Measurements from ENCODE around the gene RER1. TPM values are rescaled to one million over a fixed set of nuclear protein-coding genes. Genes with fewer than 3 reads are reported as not detected.

Gene RER1
- total RNA-seq, 4 donors from 2014 or later, result 54.4 to 78.6 (median 69.8) TPM

- Histone ChIP-seq H3K27me3 (peaks cover 97% of the 10 kb centered on the region), H3K9me3 (no peaks in the 10 kb centered on the region), H3K27ac (no peak overlapping the region), H3K4me1 (peaks cover 0 to 9% (median 0%) of the 10 kb centered on the region in 3 donors), H3K36me3 (no peaks in the 10 kb centered on the region), H3K4me3 (no peak overlapping the region)
- no peak for ATAC-seq
- WGBS, 2 donors (ENCODE audit: low coverage in 1 of 2), result 60 to 87% methylated on average over 1 to 3 of the region's 23 CpGs
- no peak for TF ChIP-seq CTCF (IDR thresholded peaks at IDR 0.05)
- TF ChIP-seq POLR2A (IDR thresholded peaks at IDR 0.05), result no peak
- TF ChIP-seq POLR2AphosphoS5 (IDR thresholded peaks at IDR 0.05), result no peak
- no peak for TF ChIP-seq EP300 (IDR thresholded peaks at IDR 0.05)
Observed at GRCh38 chr1:2447276-2448097, 55.8 kb downstream of the RER1 start.

GRCh38 chr1:2448098-2448445 is 56.4 kb downstream of the RER1 start:
- H3K4me3 ChIP-seq, result no peak overlapping the region
- WGBS, 2 donors (ENCODE audit: low coverage in 1 of 2), result 55 to 80% methylated on average over 5 to 10 of the region's 18 CpGs
- H3K27me3 ChIP-seq, result peaks cover 97% of the 10 kb centered on the region
- no peaks in the 10 kb centered on the region for H3K36me3 ChIP-seq
- no peak overlapping the region for H3K27ac ChIP-seq
- TF ChIP-seq CTCF (IDR thresholded peaks at IDR 0.05), result no peak
- no peak for TF ChIP-seq POLR2A (IDR thresholded peaks at IDR 0.05)
- TF ChIP-seq POLR2AphosphoS5 (IDR thresholded peaks at IDR 0.05), result no peak
- no peak for TF ChIP-seq EP300 (IDR thresholded peaks at IDR 0.05)
- ATAC-seq, result no peak
- no peaks in the 10 kb centered on the region for H3K9me3 ChIP-seq
- H3K4me1 ChIP-seq, result peaks cover 0 to 9% (median 0%) of the 10 kb centered on the region in 3 donors

GRCh38 chr1:2449636-2450454 is 58.2 kb downstream of the RER1 start:
- Histone ChIP-seq H3K4me1 (no peaks in the 10 kb centered on the region), H3K4me3 (no peak overlapping the region), H3K9me3 (no peaks in the 10 kb centered on the region), H3K36me3 (no peaks in the 10 kb centered on the region), H3K27me3 (peaks cover 97% of the 10 kb centered on the region), H3K27ac (no peak overlapping the region)
- TF ChIP-seq EP300 (IDR thresholded peaks at IDR 0.05) (no peak), CTCF (IDR thresholded peaks at IDR 0.05) (no peak), POLR2AphosphoS5 (IDR thresholded peaks at IDR 0.05) (no peak), POLR2A (IDR thresholded peaks at IDR 0.05) (no peak)
- ATAC-seq, result no peak
- WGBS, 2 donors (ENCODE audit: low coverage in 1 of 2), result 71 to 88% methylated on average over 5 to 6 of the region's 23 CpGs

- no peak for TF ChIP-seq CTCF (IDR thresholded peaks at IDR 0.05)
- no peak for TF ChIP-seq POLR2AphosphoS5 (IDR thresholded peaks at IDR 0.05)
- no peak for TF ChIP-seq POLR2A (IDR thresholded peaks at IDR 0.05)
- TF ChIP-seq EP300 (IDR thresholded peaks at IDR 0.05), result no peak
- Histone ChIP-seq H3K27me3 (peaks cover 96% of the 10 kb centered on the region), H3K4me1 (no peaks in the 10 kb centered on the region), H3K36me3 (no peaks in the 10 kb centered on the region), H3K4me3 (no peak overlapping the region), H3K27ac (no peak overlapping the region), H3K9me3 (no peaks in the 10 kb centered on the region)
- ATAC-seq, result no peak
- WGBS, 2 donors (ENCODE audit: low coverage in 1 of 2), result no CpG with 5 or more reads among the region's 18 CpGs
Observed at GRCh38 chr1:2451741-2452140, 60.1 kb downstream of the RER1 start.
